ENCODE measurements around the gene ADARB1.

ADARB1 gene

GRCh38 chr21:45089964-45090363 is 15.6 kb downstream of the ADARB1 start (continued):
- no peak for TF ChIP-seq PATZ1 (CRISPR knock-in tag; IDR thresholded peaks at IDR 0.05; ENCODE audit: borderline replicate concordance)

GRCh38 chr21:45090966-45091365 is 16.6 kb downstream of the ADARB1 start:
- no peak for ATAC-seq
- TF ChIP-seq ZC3H10 (CRISPR knock-in tag; IDR thresholded peaks at IDR 0.05) (no peak), ZNF8 (CRISPR knock-in tag; IDR thresholded peaks at IDR 0.05) (no peak), ESRRG (CRISPR knock-in tag; IDR thresholded peaks at IDR 0.05) (no peak), ZFP3 (CRISPR knock-in tag; IDR thresholded peaks at IDR 0.05) (no peak), TOX (CRISPR knock-in tag; IDR thresholded peaks at IDR 0.05; ENCODE audit: borderline replicate concordance) (no peak), TCF4 (CRISPR knock-in tag; IDR thresholded peaks at IDR 0.05; ENCODE audit: borderline replicate concordance) (no peak), GLIS3 (CRISPR knock-in tag; IDR thresholded peaks at IDR 0.05) (no peak), SNAI2 (CRISPR knock-in tag; IDR thresholded peaks at IDR 0.05) (no peak), CSRNP3 (CRISPR knock-in tag; IDR thresholded peaks at IDR 0.05) (no peak), PPARA (CRISPR knock-in tag; IDR thresholded peaks at IDR 0.05; ENCODE audit: borderline replicate concordance) (no peak), TSHZ2 (CRISPR knock-in tag; IDR thresholded peaks at IDR 0.05) (no peak), POU6F1 (CRISPR knock-in tag; IDR thresholded peaks at IDR 0.05; ENCODE audit: borderline replicate concordance, low read depth) (no peak), ZNF70 (CRISPR knock-in tag; IDR thresholded peaks at IDR 0.05) (no peak)

- ATAC-seq = no peak; the same call in 1 of the 3 replicates
- TF ChIP-seq CSDC2 (CRISPR knock-in tag; IDR thresholded peaks at IDR 0.05) = no peak
- no peak for TF ChIP-seq ZNF8 (CRISPR knock-in tag; IDR thresholded peaks at IDR 0.05)
- TF ChIP-seq ZFP3 (CRISPR knock-in tag; IDR thresholded peaks at IDR 0.05) = no peak
- TF ChIP-seq SNAI2 (CRISPR knock-in tag; IDR thresholded peaks at IDR 0.05) = no peak
- no peak for TF ChIP-seq ISL1 (CRISPR knock-in tag; IDR thresholded peaks at IDR 0.05)
- no peak for TF ChIP-seq POU6F1 (CRISPR knock-in tag; IDR thresholded peaks at IDR 0.05; ENCODE audit: borderline replicate concordance, low read depth)
- no peak for TF ChIP-seq ESRRG (CRISPR knock-in tag; IDR thresholded peaks at IDR 0.05)
- TF ChIP-seq CSRNP3 (CRISPR knock-in tag; IDR thresholded peaks at IDR 0.05) = no peak
- TF ChIP-seq ARNTL (CRISPR knock-in tag; IDR thresholded peaks at IDR 0.05; ENCODE audit: borderline replicate concordance, low read depth) = no peak
- no peak for TF ChIP-seq OSR1 (CRISPR knock-in tag; IDR thresholded peaks at IDR 0.05)
- no peak for TF ChIP-seq RARB (CRISPR knock-in tag; IDR thresholded peaks at IDR 0.05)
- TF ChIP-seq PATZ1 (CRISPR knock-in tag; IDR thresholded peaks at IDR 0.05; ENCODE audit: borderline replicate concordance) = no peak
- no peak for TF ChIP-seq TSHZ2 (CRISPR knock-in tag; IDR thresholded peaks at IDR 0.05)
- TF ChIP-seq TOX (CRISPR knock-in tag; IDR thresholded peaks at IDR 0.05; ENCODE audit: borderline replicate concordance) = no peak
- no peak for TF ChIP-seq TCF4 (CRISPR knock-in tag; IDR thresholded peaks at IDR 0.05; ENCODE audit: borderline replicate concordance)
- no peak for TF ChIP-seq ZC3H10 (CRISPR knock-in tag; IDR thresholded peaks at IDR 0.05)
- TF ChIP-seq ZNF70 (CRISPR knock-in tag; IDR thresholded peaks at IDR 0.05) = no peak
Observed at GRCh38 chr21:45091550-45092322, 17.4 kb downstream of the ADARB1 start.
